Cardiac muscle cell (in vitro differentiated cells and primary cell): ENCODE results near the gene CAMK2D. TPM values are rescaled to one million over a fixed set of nuclear protein-coding genes. Genes with fewer than 3 reads are reported as not detected.
A peak's percentile ranks its signal among the peaks of the same experiment; 100 is the strongest.

ENCODE experiments used
- DNase-seq, 2 donors: peaks; one replicate each; pipeline versions ENCODE4 v3.0.0 to v3.0.0-alpha.2; 2010 to 2017; ENCODE audit warnings: low read depth in 1 of 2, low spot score in 1 of 2
- H3K27ac ChIP-seq: fragments of 200-600 bp; sonication (generic); 2 replicates; pipeline ENCODE4 v1.5.1; 2016
- H3K27me3 ChIP-seq: fragments of 200-600 bp; sonication (generic); 2 replicates; pipeline ENCODE4 v1.6.0; 2016; ENCODE audit warnings: control low read depth
- H3K36me3 ChIP-seq: fragments of 200-600 bp; sonication (generic); 2 replicates; pipeline ENCODE4 v1.5.1; 2016; ENCODE audit warnings: control low read depth
- H3K4me1 ChIP-seq: fragments of 200-600 bp; sonication (generic); 2 replicates; pipeline ENCODE4 v1.8.1; 2017; ENCODE audit warnings: low read depth, mild to moderate bottlenecking, mixed run types
- H3K4me3 ChIP-seq: fragments of 200-600 bp; sonication (generic); 2 replicates; pipeline ENCODE4 v1.5.1; 2016; ENCODE audit warnings: mild to moderate bottlenecking
- H3K9me3 ChIP-seq: fragments of 200-600 bp; sonication (generic); 2 replicates; pipeline ENCODE4 v1.5.1; 2017; ENCODE audit warnings: low read depth, mild to moderate bottlenecking, control low read depth
- CTCF ChIP-seq: IDR thresholded peaks from 2 replicates; pipeline ENCODE4 v1.5.1; 2012; ENCODE audit warnings: low read depth, mild to moderate bottlenecking, low read length
- polyA plus RNA-seq: library from polyadenylated mRNA; unstranded; fragments of >200 nt; fragmentation: Nextera tagmentation; extraction: Ambion mirVana; gene quantifications from 2 replicates; pipeline ENCODE4 v1.2.1, GENCODE V29; 2016
- total RNA-seq: library from RNA; depleted of rRNA; stranded (reverse); fragments of >200 nt; gene quantifications from 2 replicates; pipeline ENCODE4 v1.2.3, GENCODE V29; 2016

CAMK2D gene
- total and polyA plus RNA-seq, 2 experiments from 2014 or later: 60.6 to 84.7 TPM

GRCh38 chr4:113548303-113548702 lies 213.2 kb downstream of the CAMK2D start:
- Histone ChIP-seq H3K27ac (peak overlapping the region; percentile 40), H3K4me3 (no peak overlapping the region), H3K9me3 (no peaks in the 10 kb centered on the region), H3K36me3 (peaks cover 3% of the 10 kb centered on the region), H3K27me3 (no peaks in the 10 kb centered on the region), H3K4me1 (no peaks in the 10 kb centered on the region)
- no peak for DNase-seq
- TF ChIP-seq CTCF: no peak

- peak; percentile 98 for TF ChIP-seq CTCF
- no peaks in the 10 kb centered on the region for H3K9me3 ChIP-seq
- peak overlapping the region; percentile 40 for H3K27ac ChIP-seq
- peaks cover 3% of the 10 kb centered on the region for H3K36me3 ChIP-seq
- no peaks in the 10 kb centered on the region for H3K4me1 ChIP-seq
- no peaks in the 10 kb centered on the region for H3K27me3 ChIP-seq
- no peak overlapping the region for H3K4me3 ChIP-seq
- peak; percentile 91 to 93 for DNase-seq
Observed at GRCh38 chr4:113547487-113548042, 214.0 kb downstream of the CAMK2D start.

GRCh38 chr4:113541933-113542332 lies 219.6 kb downstream of the CAMK2D start:
- Histone ChIP-seq H3K36me3 (no peaks in the 10 kb centered on the region), H3K27ac (no peak overlapping the region), H3K4me3 (no peak overlapping the region), H3K4me1 (peaks cover 10% of the 10 kb centered on the region), H3K27me3 (no peaks in the 10 kb centered on the region), H3K9me3 (no peaks in the 10 kb centered on the region)
- no peak for DNase-seq
- TF ChIP-seq CTCF: no peak

GRCh38 chr4:113540859-113541258 lies 220.7 kb downstream of the CAMK2D start:
- TF ChIP-seq CTCF: no peak
- Histone ChIP-seq H3K36me3 (no peaks in the 10 kb centered on the region), H3K4me3 (no peak overlapping the region), H3K4me1 (peaks cover 10% of the 10 kb centered on the region), H3K27me3 (no peaks in the 10 kb centered on the region), H3K27ac (no peak overlapping the region), H3K9me3 (no peaks in the 10 kb centered on the region)
- peak; percentile 35 to 60 for DNase-seq

GRCh38 chr4:113539408-113539807 lies 222.1 kb downstream of the CAMK2D start:
- Histone ChIP-seq H3K27me3 (no peaks in the 10 kb centered on the region), H3K9me3 (no peaks in the 10 kb centered on the region), H3K36me3 (no peaks in the 10 kb centered on the region), H3K27ac (no peak overlapping the region), H3K4me3 (no peak overlapping the region), H3K4me1 (peaks cover 10% of the 10 kb centered on the region)
- DNase-seq: peak in 1 of 2 donors; percentile 27
- TF ChIP-seq CTCF: no peak
